ENCODE data around the gene SSX1. TPM values are rescaled to one million over a fixed set of nuclear protein-coding genes. Genes with fewer than 3 reads are reported as not detected.

The SSX1 gene
- polyA plus RNA-seq, 1 experiment, result not detected

Small RNAs within 50 kb of the gene (small RNA-seq; reads per million reads assigned to genes)
- not detected for gene AC245047.3 (ENCODE audit: insufficient read length, low read depth)
- not detected for gene AC245047.4 (ENCODE audit: insufficient read length, low read depth)
- gene RNA5SP503 (ENCODE audit: insufficient read length, low read depth), result not detected

Other genes with a start within 250 kb of the SSX1 start
- not detected in 2 replicates for gene SPACA5, start 248.4 kb upstream of the SSX1 start, polyA plus RNA-seq (2011; rRNA removed)
- gene ZNF630, start 183.8 kb upstream of the SSX1 start, polyA plus RNA-seq (2011; rRNA removed), result 0.69 and 0.77 TPM in 2 replicates
- not detected in 2 replicates for gene SPACA5B, start 124.8 kb upstream of the SSX1 start, polyA plus RNA-seq (2011; rRNA removed)
- not detected in 2 replicates for gene SSX5, start 58.6 kb upstream of the SSX1 start, polyA plus RNA-seq (2011; rRNA removed)
- gene SSX3, start 101.3 kb downstream of the SSX1 start, polyA plus RNA-seq (2011; rRNA removed), result not detected in 2 replicates
- gene SSX4, start 128.1 kb downstream of the SSX1 start, polyA plus RNA-seq (2011; rRNA removed), result not detected in 2 replicates
- not detected in 2 replicates for gene SSX4B, start 156.6 kb downstream of the SSX1 start, polyA plus RNA-seq (2011; rRNA removed)
- 19.1 and 22.3 TPM in 2 replicates for gene SLC38A5, start 214.9 kb downstream of the SSX1 start, polyA plus RNA-seq (2011; rRNA removed)
- gene FTSJ1, start 220.8 kb downstream of the SSX1 start, polyA plus RNA-seq (2011; rRNA removed), result 19.7 and 26.3 TPM in 2 replicates